H4 (cell line): Measurements from ENCODE around the gene EMILIN3. TPM values are rescaled to one million over a fixed set of nuclear protein-coding genes. Genes with fewer than 3 reads are reported as not detected.

Source experiments
- DNase-seq: peaks from one replicate; pipeline ENCODE4 v3.0.0-alpha.2; 2015; ENCODE audit warnings: low spot score
- total RNA-seq: library from RNA; depleted of rRNA; stranded (reverse); fragments of >200 nt; shearing (Covaris generic); gene quantifications from 2 replicates; pipeline ENCODE4 v1.2.3, GENCODE V29; 2014

EMILIN3 gene
- total RNA-seq, 1 experiment from 2014 or later: not detected

- no peak for DNase-seq
These were observed 25.0 kb upstream of the EMILIN3 start for GRCh38 chr20:41391587-41392001.

- DNase-seq: no peak
These were observed 24.3 kb upstream of the EMILIN3 start for GRCh38 chr20:41390889-41391288.

- DNase-seq: no peak
These were observed 20.8 kb upstream of the EMILIN3 start for GRCh38 chr20:41387444-41387851.

GRCh38 chr20:41386502-41387427, 20.1 kb upstream of the EMILIN3 start:
- DNase-seq: no peak

GRCh38 chr20:41382791-41383305, 16.2 kb upstream of the EMILIN3 start:
- DNase-seq: no peak

- no peak for DNase-seq
These were observed 14.1 kb upstream of the EMILIN3 start for GRCh38 chr20:41380551-41381193.

GRCh38 chr20:41379551-41379950, 12.9 kb upstream of the EMILIN3 start:
- DNase-seq: no peak

GRCh38 chr20:41377275-41377674, 10.7 kb upstream of the EMILIN3 start:
- DNase-seq: no peak

- DNase-seq: no peak
These were observed 9.7 kb upstream of the EMILIN3 start for GRCh38 chr20:41376349-41376748.

GRCh38 chr20:41375846-41376245, 9.2 kb upstream of the EMILIN3 start:
- DNase-seq: no peak

- no peak for DNase-seq
These were observed 7.6 kb upstream of the EMILIN3 start for GRCh38 chr20:41373931-41374920.

- DNase-seq: no peak
These were observed 6.7 kb upstream of the EMILIN3 start for GRCh38 chr20:41373251-41373783.

GRCh38 chr20:41371371-41371770, 4.8 kb upstream of the EMILIN3 start:
- no peak for DNase-seq

- no peak for DNase-seq
These were observed 3.6 kb upstream of the EMILIN3 start for GRCh38 chr20:41370176-41370575.

- DNase-seq: no peak
These were observed 3.1 kb upstream of the EMILIN3 start for GRCh38 chr20:41369673-41370072.

- DNase-seq: no peak
These were observed 1.3 kb upstream of the EMILIN3 start for GRCh38 chr20:41367956-41368355.

- no peak for DNase-seq
These were observed 726 bp upstream of the EMILIN3 start for GRCh38 chr20:41367393-41367695.

GRCh38 chr20:41365777-41366545, 657 bp downstream of the EMILIN3 start:
- no peak for DNase-seq

- no peak for DNase-seq
These were observed 1.5 kb downstream of the EMILIN3 start for GRCh38 chr20:41364967-41365765.
